NK-92 (cell line): ENCODE measurements around the gene TMEM126A.
"Not testable (repeated sequence)": the region's sequence is repeated elsewhere in the genome, so short reads cannot be mapped to it uniquely, and the experiment has no call there.

Experiments
- DNase-seq: peaks from one replicate; lab custom pipeline; 2025; ENCODE audit not compliant: unreplicated experiment; lab: John Stamatoyannopoulos, UW

The TMEM126A gene

GRCh38 chr11:85656777-85657176, 9.0 kb downstream of the TMEM126A start:
- no peak for DNase-seq

- DNase-seq = no peak
Observed at GRCh38 chr11:85658180-85658579, 10.4 kb downstream of the TMEM126A start.

GRCh38 chr11:85661972-85662664, 14.4 kb downstream of the TMEM126A start:
- no peak for DNase-seq

- no peak for DNase-seq
Observed at GRCh38 chr11:85663080-85663752, 15.4 kb downstream of the TMEM126A start.

GRCh38 chr11:85663753-85664614, 16.2 kb downstream of the TMEM126A start:
- DNase-seq = peak; percentile 37

GRCh38 chr11:85664615-85665481, 17.1 kb downstream of the TMEM126A start, which contains the start of gene CREBZF:
TSS of gene CREBZF (minus strand) at chr11:85665129. CDS start at chr11:85664875, 254 bp downstream.
- DNase-seq = peak; percentile 54

- no peak for DNase-seq
Observed at GRCh38 chr11:85665733-85666132, 18.0 kb downstream of the TMEM126A start.

GRCh38 chr11:85666687-85667086, 18.9 kb downstream of the TMEM126A start:
- no peak for DNase-seq

GRCh38 chr11:85668157-85668556, 20.4 kb downstream of the TMEM126A start:
- DNase-seq = no peak

- DNase-seq = not testable (repeated sequence)
Observed at GRCh38 chr11:85670949-85671663, 23.3 kb downstream of the TMEM126A start.

- DNase-seq = no peak
Observed at GRCh38 chr11:85672105-85672902, 24.5 kb downstream of the TMEM126A start.

GRCh38 chr11:85673393-85673792, 25.6 kb downstream of the TMEM126A start:
- no peak for DNase-seq

GRCh38 chr11:85679576-85679975, 31.8 kb downstream of the TMEM126A start:
- no peak for DNase-seq

- DNase-seq = no peak
Observed at GRCh38 chr11:85680897-85681296, 33.1 kb downstream of the TMEM126A start.

GRCh38 chr11:85682330-85683305, 34.9 kb downstream of the TMEM126A start:
- DNase-seq = no peak

GRCh38 chr11:85685125-85685819, 37.5 kb downstream of the TMEM126A start:
- no peak for DNase-seq

- no peak for DNase-seq
Observed at GRCh38 chr11:85685820-85686459, 38.2 kb downstream of the TMEM126A start, which contains the start of gene CCDC89. TSS of gene CCDC89 (minus strand) at chr11:85686195. CDS start at chr11:85686130, 65 bp downstream.
